IPS-18c (cell line): ENCODE results near the gene RILPL1.
A peak's percentile ranks its signal among the peaks of the same experiment; 100 is the strongest.
"Not testable (repeated sequence)": the region's sequence is repeated elsewhere in the genome, so short reads cannot be mapped to it uniquely, and the experiment has no call there.

Experiments used
- H3K4me3 ChIP-seq: 2 replicates; pipeline ENCODE4 v1.7.0; 2013; ENCODE audit warnings: low read depth, mild to moderate bottlenecking, low read length, moderate library complexity; ENCODE audit not compliant: insufficient read depth
- H3K9me3 ChIP-seq: one replicate; pipeline ENCODE4 v1.6.1; 2013; ENCODE audit warnings: mild to moderate bottlenecking, low read length, moderate library complexity; ENCODE audit not compliant: control insufficient read depth, insufficient read depth

RILPL1 gene

DNA sequence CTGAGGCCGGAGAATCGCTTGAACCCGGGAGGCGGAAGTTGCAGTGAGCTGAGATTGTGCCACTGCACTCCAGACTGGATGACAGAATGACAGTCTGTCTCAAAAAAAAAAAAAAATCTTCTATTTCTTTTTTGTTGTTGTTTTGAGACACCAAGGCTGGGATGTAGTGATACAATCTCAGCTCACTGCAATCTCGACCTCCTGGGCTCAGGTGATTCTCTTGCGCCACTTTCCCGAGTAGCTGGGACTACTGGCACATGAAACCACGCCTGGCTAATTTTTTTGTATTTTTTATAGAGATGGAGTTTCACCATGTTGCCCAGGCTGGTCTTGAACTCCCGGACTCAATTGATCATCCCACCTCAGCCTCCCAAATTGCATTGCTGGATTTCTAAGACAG, 82.9 kb downstream of the RILPL1 start:
- Histone ChIP-seq H3K9me3 (no peaks in the 10 kb centered on the region), H3K4me3 (no peak overlapping the region)

DNA sequence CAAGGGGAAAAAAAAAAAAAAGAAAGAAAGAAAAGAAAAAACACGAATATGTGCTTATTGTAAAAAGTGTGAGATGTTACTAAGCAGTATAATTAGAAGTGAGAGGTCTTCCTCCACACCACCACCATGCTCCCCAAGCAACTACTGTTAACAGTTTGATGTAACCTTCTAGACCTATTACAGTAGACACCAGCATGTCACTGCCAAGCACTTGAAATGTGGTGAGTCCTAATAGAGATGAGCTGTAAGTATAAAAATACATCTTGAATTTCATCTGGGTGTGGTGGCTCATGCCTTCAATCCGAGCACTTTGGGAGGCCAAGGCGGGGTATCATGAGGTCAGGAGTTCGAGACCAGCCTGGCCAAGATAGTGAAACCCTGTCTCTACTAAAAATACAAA, 83.7 kb downstream of the RILPL1 start:
- no peak overlapping the region for H3K4me3 ChIP-seq
- H3K9me3 ChIP-seq, result no peaks in the 10 kb centered on the region

DNA sequence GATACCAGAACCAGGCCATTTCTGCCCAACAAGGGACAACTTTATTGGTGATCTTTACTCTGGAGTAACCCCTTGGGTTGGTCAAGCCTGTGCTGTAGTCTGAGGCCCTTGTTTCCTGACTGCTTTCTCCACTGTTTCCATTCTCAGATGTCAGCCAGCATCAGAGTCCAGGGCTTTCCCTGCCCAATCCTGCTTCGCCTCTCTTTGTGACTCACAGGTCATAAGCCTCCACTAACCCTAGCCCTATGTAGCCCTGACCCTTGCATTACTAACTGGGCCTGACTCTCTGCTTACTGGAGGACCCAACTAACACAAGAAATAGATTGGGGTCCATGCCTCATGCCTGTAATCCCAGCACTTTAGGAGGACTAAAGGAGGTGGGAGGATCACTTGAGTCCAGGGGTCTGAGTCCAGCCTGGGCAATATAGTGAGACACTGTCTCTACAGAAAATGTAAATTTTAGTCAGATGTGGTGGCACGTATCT, 84.2 kb downstream of the RILPL1 start:
- no peak overlapping the region for H3K4me3 ChIP-seq
- no peaks in the 10 kb centered on the region for H3K9me3 ChIP-seq

DNA sequence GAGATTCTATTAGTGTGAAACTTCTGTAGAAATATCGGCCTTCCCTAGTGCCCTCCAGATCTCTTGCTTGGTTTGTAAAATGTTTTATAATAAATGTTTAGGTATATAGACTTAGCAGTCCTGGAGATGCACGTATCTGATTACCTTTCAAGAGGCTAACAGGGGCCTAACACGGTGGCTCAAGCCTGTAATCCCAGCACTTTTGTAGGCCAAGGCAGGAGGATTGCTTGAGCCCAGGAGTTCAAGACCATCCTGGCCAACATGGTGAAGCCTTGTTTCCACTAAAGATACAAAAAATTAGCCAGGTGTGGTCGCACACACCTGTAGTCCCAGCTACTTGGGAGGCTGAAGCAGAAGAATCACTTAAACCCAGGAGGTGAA, 87.2 kb downstream of the RILPL1 start:
- no peak overlapping the region for H3K4me3 ChIP-seq
- H3K9me3 ChIP-seq, result no peaks in the 10 kb centered on the region

DNA sequence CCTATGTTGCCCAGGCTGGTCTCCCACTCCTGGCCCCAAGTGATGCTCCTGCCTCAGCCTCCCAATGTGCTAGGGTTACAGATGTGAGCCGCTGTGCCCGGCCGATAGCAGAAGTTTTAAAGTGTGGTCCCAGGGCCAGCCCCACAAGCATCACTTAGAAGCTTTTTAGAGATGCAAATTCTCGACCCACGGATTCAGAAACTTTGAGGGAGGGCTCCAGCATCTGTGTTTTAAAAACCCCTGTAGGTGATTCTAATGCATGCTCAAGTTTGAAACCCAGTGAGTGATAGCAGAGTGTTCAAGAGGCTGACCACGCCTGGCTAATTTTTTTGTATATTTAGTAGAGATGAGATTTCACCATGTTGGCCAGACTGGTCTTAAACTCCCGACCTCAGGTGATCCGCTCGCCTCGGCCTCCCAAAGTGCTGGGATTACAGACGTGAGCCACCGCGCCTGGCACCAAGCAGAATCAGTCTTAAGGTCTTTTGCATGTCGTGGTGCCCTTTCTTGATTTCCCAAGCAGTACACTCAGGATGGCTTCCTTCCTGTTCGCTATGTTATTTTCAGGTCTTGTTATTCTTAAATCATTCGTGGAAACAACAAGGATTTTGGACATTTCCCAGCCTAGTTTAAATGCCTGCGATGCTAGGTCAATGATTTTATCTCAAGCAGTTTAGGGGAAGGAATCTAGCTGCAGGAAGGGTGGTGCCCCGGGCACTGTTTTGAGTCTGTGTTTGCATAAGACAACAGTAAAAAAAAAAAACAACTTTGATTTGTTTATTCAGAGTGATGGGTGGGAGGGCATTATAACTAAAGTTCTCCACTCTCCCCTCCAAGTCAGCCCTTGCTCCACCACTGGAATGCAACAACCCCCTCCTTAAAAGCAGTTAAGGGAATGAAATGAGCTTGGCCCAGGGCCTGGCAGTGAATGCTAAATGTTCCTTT, 87.9 kb downstream of the RILPL1 start:
- H3K4me3 ChIP-seq, result no peak overlapping the region

DNA sequence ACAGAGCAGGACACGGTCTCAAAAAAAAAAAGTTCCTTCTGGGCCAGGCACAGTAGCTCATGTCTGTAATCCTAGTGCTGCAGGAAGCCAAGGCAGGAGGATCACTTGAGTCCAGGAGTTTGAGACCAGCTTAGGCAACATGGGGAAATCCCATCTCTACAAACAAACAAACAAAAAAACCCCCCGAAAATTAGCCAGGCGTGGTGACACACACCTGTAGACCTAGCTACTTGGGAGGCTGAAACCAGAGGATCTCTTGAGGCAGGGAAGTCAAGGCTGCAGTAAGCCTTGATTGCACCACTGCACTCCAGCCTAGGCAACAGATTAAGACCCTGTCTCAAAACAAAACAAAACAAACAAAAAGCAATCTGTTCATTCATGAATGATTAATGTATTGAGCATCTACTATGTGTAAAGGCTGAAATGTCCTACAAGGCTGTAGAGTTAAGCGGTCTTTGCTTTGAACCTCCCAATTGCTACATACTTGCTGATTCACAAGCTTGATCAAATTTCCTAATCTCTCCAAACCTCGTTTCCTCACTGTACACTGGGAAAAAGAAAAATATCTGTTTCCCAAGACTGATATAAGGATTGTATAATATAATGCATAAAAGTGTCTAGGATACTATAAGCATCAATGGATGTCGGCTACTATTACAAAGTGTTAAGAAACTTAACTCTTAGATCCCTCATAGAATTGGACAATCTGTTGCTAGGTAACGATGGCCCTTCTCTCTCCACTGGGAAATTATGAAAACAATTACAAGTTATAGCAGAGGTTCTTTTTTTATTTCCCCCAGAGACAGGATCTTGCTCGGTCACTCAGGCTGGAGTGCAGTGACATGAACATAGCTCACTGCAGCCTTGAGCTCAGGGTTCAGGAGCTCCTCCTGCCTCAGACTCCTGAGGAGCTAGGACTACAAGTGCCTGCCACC, 89.2 kb downstream of the RILPL1 start:
- Histone ChIP-seq H3K4me3 (no peak overlapping the region), H3K9me3 (no peaks in the 10 kb centered on the region)

More for the DNA sequence above, 87.9 kb downstream of the RILPL1 start:
- H3K9me3 ChIP-seq, result no peaks in the 10 kb centered on the region

DNA sequence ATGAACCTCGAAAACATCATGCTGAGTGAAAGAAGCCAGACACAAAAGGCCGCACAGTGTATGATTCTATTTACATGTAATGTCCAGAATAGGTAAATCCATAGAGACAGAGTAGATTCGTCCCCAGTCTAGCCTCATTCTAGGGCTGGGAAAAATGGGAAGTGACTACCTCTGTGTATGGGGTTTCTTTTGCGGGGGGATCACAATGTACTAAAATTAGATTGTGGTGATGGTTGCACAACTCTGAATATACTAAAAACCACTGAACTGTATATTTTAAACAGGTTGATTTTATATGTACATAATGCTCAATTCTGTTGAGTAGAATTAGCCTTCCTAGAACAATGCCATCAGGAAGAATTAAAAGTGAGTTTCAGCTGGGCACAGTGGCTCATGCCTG, 90.7 kb downstream of the RILPL1 start:
- H3K4me3 ChIP-seq, result no peak overlapping the region
- no peaks in the 10 kb centered on the region for H3K9me3 ChIP-seq

DNA sequence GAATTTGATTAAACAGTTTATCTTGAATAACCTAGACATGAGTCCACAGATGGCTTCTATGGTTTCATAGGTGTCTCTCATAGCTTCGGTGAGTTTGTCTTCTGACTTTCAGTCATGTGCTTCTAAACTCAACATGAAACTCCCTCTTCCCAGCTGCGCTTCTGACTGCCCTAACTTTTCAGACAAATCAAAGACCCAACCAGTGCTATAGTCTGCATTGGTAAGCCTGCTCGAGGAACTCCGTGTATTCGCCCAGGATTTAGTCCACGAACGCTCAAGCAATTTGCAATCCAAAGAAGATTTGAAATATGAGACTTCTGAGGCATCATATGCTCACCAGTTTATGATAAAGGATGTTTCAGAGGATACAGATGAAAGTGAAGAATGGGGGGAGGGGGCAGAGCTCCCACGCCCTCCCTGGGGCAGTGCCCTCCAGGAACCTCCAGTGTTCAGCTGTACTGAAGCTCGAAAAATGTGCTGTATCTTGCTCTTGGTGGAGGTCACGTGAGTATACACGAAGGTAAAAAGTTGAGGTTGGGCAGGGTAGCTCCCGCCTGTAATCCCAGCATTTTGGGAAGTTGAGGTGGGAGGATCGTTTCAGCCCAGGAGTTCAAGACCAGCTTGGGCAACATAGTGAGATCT, 91.9 kb downstream of the RILPL1 start:
- no peak overlapping the region for H3K4me3 ChIP-seq

DNA sequence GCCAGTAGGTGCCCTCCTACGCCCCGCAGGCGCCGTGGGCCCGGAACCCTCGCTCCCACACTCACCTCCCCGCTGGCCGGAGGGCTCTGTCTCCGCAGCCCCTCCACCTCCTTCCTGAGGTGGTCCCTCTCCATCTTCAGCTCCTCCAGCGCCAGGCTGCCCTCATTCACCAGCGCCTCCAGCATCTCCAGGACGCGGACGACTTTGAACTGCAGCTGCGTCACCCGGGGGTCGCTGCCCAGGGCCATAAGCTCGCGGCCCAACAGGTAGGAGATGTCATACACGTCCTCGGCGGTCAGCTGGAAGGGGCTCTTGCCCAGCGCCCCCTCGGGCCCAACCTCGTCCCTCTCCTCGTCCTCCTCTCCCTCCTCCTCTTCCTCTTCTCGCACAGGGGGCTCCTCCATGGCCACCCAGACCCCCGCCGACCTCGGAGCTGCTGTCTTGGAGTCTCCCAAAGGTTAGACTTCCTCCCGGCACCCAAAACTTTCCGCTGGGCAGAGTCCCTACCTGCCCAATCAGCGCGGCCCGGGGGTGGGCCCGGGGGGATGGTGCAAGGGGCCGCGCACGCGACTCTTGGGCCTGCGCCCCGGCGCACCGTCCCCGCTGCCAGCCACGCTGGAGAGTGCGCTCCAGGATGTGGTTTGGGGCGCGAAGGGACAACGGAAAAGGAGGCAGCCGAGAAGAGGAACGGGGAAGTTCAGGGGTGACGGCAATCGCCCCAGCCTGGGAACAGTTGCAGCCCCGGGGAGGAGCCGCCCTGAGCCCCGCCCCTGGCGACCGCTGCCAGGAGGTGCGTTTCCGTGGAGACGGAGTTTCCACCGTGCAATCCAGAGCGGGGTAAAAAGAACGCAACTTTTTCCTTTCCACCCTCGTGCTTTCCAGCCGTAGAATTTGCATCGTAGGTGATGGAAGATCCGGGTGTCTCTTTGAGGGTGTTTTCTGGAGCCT, 97.2 kb downstream of the RILPL1 start, which contains the start of gene RILPL2:
Gene RILPL2, minus strand, starts transcription at position 668 of the 948 bp plus-strand sequence. Its CDS starts 264 bp downstream, at position 404.
- H3K4me3 ChIP-seq, result peak within 1 kb of the TSS; percentile 79
- no peaks in the 10 kb centered on the region for H3K9me3 ChIP-seq

More for the DNA sequence above, 91.9 kb downstream of the RILPL1 start:
- no peaks in the 10 kb centered on the region for H3K9me3 ChIP-seq

DNA sequence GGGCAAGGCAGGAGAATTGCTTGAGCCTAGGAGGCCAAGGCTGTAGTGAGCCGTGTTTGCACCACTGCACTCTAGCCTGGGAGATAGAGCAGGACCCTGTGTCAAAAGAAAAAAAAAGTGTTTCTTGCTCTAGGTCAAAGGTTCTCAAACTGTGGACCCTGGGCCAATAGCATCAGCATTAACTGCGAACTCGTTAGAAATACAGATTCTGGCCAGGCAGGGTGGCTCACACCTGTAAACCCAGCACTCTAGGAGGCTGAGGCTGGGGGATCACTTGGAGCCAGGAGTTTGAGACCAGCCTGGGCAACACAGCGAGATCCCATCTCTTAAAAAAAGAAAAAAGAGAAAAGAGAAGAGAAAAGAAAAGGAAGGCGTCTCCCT, 97.9 kb downstream of the RILPL1 start:
- Histone ChIP-seq H3K9me3 (no peaks in the 10 kb centered on the region), H3K4me3 (peak overlapping the region; percentile 79)

DNA sequence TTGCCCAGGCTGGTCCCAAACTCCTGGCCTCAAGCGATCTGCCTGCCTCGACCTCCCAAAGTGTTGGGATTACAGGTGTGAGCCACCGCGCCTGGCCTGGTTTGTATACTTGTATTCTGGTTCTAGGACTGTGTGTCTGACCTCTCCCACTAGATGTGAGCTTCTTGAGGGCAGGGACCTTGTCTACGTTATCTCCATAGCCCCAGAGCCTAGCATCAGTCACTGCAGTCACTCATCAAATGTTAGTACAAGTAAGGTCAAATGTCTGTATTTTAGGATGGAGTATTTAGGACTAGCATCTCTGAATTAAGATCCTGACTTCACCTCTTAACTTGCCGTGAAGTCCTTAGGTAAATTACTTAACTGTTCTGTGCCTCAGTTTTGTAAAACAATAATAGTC, 99.9 kb downstream of the RILPL1 start:
- Histone ChIP-seq H3K9me3 (no peaks in the 10 kb centered on the region), H3K4me3 (no peak overlapping the region)

DNA sequence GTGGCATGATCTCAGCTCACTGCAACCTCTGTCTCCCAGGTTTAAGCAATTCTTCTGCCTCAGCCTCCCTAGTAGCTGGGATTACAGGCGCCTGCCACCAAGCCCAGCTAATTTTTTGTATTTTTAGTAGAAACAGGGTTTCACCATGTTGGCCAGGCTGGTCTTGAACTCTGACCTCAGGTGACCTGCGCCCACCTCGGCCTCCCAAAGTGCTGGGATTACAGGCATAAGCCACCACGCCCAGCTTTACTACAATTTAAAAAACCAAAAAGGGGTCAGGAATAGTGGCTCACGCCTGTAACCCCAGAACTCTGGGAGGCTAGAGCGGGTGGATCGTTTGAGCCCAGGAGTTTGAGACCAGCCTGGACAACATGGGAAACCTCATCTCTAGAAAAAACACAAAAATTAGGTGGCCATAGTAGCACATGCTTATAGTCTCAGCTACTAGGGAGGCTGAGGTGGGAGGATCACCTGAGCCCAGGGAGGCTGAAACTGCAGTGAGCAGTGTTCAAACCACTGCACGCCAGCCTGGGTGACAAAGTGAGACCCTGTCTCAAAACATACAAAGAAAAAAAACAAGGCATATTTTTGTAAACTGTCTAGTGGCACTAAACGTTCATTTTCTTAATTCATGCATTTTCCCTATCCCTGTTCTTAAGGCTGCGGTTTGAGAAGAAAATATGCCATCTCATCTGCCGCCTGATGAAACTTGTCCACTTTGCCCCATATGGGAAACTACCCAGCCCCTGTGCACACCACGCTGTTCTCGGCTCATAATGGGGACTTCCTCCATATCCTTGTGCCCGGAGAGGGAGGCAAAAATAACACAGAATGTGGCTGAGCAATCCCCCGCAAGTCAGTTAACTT, 101.3 kb downstream of the RILPL1 start:
- H3K4me3 ChIP-seq, H3K9me3 ChIP-seq: not testable (repeated sequence)

DNA sequence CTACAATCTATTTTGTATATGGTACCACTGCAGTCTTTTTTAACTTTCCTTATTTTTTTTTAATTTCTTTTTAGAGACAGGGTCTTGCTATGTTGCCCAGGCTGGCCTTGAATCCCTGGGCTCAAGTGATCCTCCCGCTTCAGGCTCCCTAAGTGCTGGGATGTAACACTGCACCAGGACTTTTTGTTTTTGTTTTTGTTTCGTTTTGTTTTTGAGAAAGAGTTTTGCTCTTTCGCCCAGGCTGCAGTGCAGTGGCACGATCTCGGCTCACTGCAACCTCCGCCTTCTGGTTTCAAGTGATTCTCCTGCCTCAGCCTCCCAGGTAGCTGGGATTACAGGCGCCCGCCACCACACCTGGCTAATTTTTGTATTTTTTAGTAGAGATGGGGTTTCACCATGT, 104.4 kb downstream of the RILPL1 start:
- not testable (repeated sequence) for H3K4me3 ChIP-seq, H3K9me3 ChIP-seq

DNA sequence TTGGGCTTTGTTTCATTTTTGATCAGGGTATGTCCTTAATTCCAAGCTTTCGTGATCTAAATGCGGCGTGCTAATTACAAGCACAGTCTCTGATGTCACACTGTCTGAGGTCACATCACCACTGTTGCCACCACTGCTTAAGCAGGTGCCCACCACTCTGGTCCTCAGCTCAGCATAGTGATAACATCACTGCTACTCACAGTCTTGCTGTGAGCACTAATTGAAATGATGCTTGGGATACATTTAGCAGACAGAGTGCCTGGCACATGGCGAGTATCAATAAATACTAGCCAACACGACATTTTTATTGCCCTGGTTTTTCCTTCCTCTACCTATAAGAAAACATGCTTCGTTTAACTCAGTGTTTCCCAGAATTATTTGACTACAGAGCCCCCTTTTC, 104.9 kb downstream of the RILPL1 start:
- Histone ChIP-seq H3K4me3 (no peak overlapping the region), H3K9me3 (peaks cover under 1% of the 10 kb centered on the region)

DNA sequence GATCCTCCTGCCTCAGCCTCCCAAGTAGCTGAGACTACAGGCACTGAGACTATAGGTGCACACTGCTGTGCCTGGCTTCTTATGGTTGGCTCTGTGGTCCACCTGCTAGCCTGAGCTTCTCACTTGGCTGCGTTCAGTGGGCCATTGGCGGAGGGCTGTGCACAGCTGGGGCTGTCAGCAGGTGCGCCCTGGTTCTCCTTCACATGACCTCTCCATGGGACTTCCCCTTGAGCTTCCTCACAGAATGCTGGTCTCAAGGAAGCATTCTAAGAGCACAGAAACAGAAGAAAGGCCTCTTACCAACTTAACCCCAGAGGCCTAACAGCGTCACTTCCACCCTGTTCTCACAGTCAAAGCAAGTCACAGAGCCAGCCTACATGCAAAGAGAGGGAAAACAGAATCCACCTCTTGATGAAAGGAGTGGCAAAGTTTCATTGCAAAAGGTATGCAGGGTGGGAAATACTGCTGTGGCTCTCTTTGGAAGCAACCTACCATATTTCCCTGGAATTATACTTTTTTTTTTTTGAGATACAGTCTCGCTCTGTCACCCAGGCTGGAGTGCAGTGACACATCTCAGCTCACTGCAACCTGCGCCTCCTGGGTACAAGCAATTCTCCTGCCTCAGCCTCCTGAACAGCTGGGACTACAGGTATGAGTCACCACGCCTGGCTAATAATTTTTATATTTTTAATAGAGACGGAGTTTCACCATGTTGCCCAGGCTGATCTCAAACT, 106.3 kb downstream of the RILPL1 start:
- Histone ChIP-seq H3K4me3 (no peak overlapping the region), H3K9me3 (peaks cover 2% of the 10 kb centered on the region)
